Neural progenitor cell (in vitro differentiated cells): Measurements from ENCODE around the gene TPSD1. TPM values are rescaled to one million over a fixed set of nuclear protein-coding genes. Genes with fewer than 3 reads are reported as not detected.
"Not testable (repeated sequence)": the region's sequence is repeated elsewhere in the genome, so short reads cannot be mapped to it uniquely, and the experiment has no call there.

Source experiments
- DNase-seq: peaks from one replicate; pipeline ENCODE4 v3.0.0-alpha.2; 2016; ENCODE audit warnings: low spot score
- H2AFZ ChIP-seq: fragments of 200-600 bp; sonication (generic); replicated peaks from 2 replicates; pipeline ENCODE4 v1.6.1; 2016; ENCODE audit warnings: antibody characterized with exemption
- H3F3A ChIP-seq: fragments of 200-600 bp; sonication (generic); 2 replicates; pipeline ENCODE4 v1.6.1; 2016; ENCODE audit warnings: antibody characterized with exemption, low read depth
- H3K27ac ChIP-seq: fragments of 200-600 bp; sonication (generic); 2 replicates; pipeline ENCODE4 v1.5.1; 2016; ENCODE audit warnings: mild to moderate bottlenecking
- H3K27me3 ChIP-seq: fragments of 200-600 bp; sonication (generic); 2 replicates; pipeline ENCODE4 v1.6.1; 2016; ENCODE audit warnings: mild to moderate bottlenecking, moderate library complexity
- H3K36me3 ChIP-seq: fragments of 200-600 bp; sonication (generic); 2 replicates; pipeline ENCODE4 v1.5.1; 2016
- H3K4me1 ChIP-seq: fragments of 200-600 bp; sonication (generic); 2 replicates; pipeline ENCODE4 v1.6.1; 2016; ENCODE audit warnings: mixed run types
- H3K4me2 ChIP-seq: fragments of 200-600 bp; sonication (generic); 2 replicates; pipeline ENCODE4 v1.6.1; 2016
- H3K4me3 ChIP-seq: fragments of 200-600 bp; sonication (generic); 2 replicates; pipeline ENCODE4 v1.5.1; 2016
- H3K79me2 ChIP-seq: fragments of 200-600 bp; sonication (generic); 2 replicates; pipeline ENCODE4 v1.6.1; 2016; ENCODE audit warnings: low read depth
- H3K9ac ChIP-seq: fragments of 200-600 bp; sonication (generic); 2 replicates; pipeline ENCODE4 v1.6.1; 2016
- H3K9me3 ChIP-seq: fragments of 200-600 bp; sonication (generic); 2 replicates; pipeline ENCODE4 v1.5.1; 2016; ENCODE audit warnings: low read depth
- H4K20me1 ChIP-seq: fragments of 200-600 bp; sonication (generic); 2 replicates; pipeline ENCODE4 v1.6.1; 2016; ENCODE audit warnings: low read depth
- H3K27ac Mint-ChIP-seq: 3 replicates; pipeline ENCODE4 v1.8.0; 2021; ENCODE audit warnings: mixed read lengths
- H3K27me3 Mint-ChIP-seq: 2 replicates; pipeline ENCODE4 v1.8.0; 2022; ENCODE audit warnings: low read depth, mild to moderate bottlenecking, inconsistent platforms, moderate library complexity, mixed read lengths; ENCODE audit not compliant: insufficient read depth
- H3K36me3 Mint-ChIP-seq: 3 replicates; pipeline ENCODE4 v1.8.0; 2021; ENCODE audit warnings: mixed read lengths
- H3K4me1 Mint-ChIP-seq: 3 replicates; pipeline ENCODE4 v1.8.0; 2021; ENCODE audit warnings: mixed read lengths
- H3K4me3 Mint-ChIP-seq: 3 replicates; pipeline ENCODE4 v1.8.0; 2021; ENCODE audit warnings: mild to moderate bottlenecking, moderate library complexity, mixed read lengths
- H3K9me3 Mint-ChIP-seq: 3 replicates; pipeline ENCODE4 v1.8.0; 2020; ENCODE audit warnings: mixed read lengths
- CTCF ChIP-seq: fragments of 200-600 bp; sonication (generic); IDR thresholded peaks from 2 replicates; pipeline ENCODE4 v1.5.1; 2017; ENCODE audit warnings: antibody characterized with exemption, mild to moderate bottlenecking
- EZH2 ChIP-seq: fragments of 200-600 bp; sonication (generic); IDR thresholded peaks from 2 replicates; pipeline ENCODE4 v1.6.1; 2017; ENCODE audit warnings: antibody characterized with exemption, mild to moderate bottlenecking, moderate library complexity
- EZH2phosphoT487 ChIP-seq: fragments of 200-600 bp; sonication (generic); IDR thresholded peaks from 2 replicates; pipeline ENCODE4 v1.6.1; 2017; ENCODE audit warnings: antibody characterized with exemption
- total RNA-seq: library from RNA; depleted of rRNA; stranded (reverse); fragments of >200 nt; gene quantifications from 2 replicates; pipeline ENCODE4 v1.2.3, GENCODE V29; 2015; ENCODE audit warnings: low replicate concordance

Gene TPSD1
- not detected in 2 replicates for total RNA-seq

GRCh38 chr16:1255276-1256122 lies at the start of gene TPSD1:
Gene TPSD1 (plus strand): TSS chr16:1256069. CDS start chr16:1256281, 212 bp downstream.
- not testable (repeated sequence) for H3K27ac Mint-ChIP-seq, H3F3A ChIP-seq, H3K4me3 ChIP-seq, H4K20me1 ChIP-seq, H3K36me3 Mint-ChIP-seq, H2AFZ ChIP-seq, H3K27ac ChIP-seq, H3K9me3 Mint-ChIP-seq, H3K79me2 ChIP-seq, H3K9ac ChIP-seq, H3K4me1 ChIP-seq, H3K4me3 Mint-ChIP-seq, H3K9me3 ChIP-seq, DNase-seq, H3K4me2 ChIP-seq, H3K4me1 Mint-ChIP-seq, H3K36me3 ChIP-seq
- peaks cover 25% of the 10 kb centered on the region for H3K27me3 ChIP-seq
- peaks cover 12% of the 10 kb centered on the region for H3K27me3 Mint-ChIP-seq

DNA sequence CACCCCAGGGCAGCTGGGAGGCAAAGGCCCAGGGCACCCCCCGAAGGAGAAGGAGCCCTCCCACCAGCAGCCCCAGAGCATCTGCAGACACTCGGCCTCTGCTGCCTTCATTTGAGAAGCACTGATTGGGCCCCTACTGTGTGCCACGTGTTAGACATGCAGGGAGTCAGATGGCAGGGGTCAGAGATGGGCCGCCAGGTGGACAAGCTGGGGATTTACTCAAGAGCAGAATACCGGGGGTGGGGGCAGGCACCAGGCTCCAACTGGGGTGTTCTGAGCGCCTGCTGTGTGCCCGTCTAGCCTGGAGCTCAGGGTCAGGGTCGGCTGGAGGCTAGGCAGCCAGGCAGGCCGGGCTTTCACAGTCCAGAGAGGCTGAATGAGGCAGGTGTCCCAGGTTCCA lies 49.5 kb upstream of the TPSD1 start:
- DNase-seq, result no peak
- no peaks in the 10 kb centered on the region for H3K36me3 ChIP-seq

DNA sequence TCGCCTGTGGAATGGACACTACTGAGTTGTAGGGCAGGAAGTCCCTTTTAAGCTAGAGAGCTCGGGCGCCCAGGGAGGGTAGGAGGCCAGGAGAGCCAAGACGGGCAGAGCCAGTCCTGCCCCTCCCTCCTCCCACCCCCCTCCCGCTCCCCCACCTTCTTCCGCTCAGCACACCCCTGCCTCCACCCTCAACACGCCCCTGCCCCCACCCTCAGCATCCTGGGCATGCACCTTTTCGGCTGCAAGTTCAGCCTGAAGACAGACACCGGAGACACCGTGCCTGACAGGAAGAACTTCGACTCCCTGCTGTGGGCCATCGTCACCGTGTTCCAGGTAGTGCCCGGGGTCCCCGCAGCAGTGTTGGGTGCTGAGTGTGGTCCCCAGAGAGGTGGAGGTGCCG lies 49.1 kb upstream of the TPSD1 start:
- H3K4me3 Mint-ChIP-seq, result no peak overlapping the region
- H3K27me3 Mint-ChIP-seq, result no peaks in the 10 kb centered on the region
- Histone ChIP-seq H2AFZ (no peak overlapping the region), H3K79me2 (no peaks in the 10 kb centered on the region), H3F3A (no peaks in the 10 kb centered on the region), H3K9ac (no peak overlapping the region), H3K27me3 (no peaks in the 10 kb centered on the region), H3K9me3 (no peaks in the 10 kb centered on the region), H3K4me1 (no peaks in the 10 kb centered on the region), H3K36me3 (no peaks in the 10 kb centered on the region), H3K4me3 (no peak overlapping the region), H3K27ac (no peak overlapping the region), H4K20me1 (peaks cover 4% of the 10 kb centered on the region), H3K4me2 (no peak overlapping the region)
- H3K9me3 Mint-ChIP-seq, result no peaks in the 10 kb centered on the region
- no peak overlapping the region for H3K27ac Mint-ChIP-seq
- TF ChIP-seq CTCF (no peak), EZH2phosphoT487 (no peak)
- DNase-seq, result no peak
- H3K36me3 Mint-ChIP-seq, result no peaks in the 10 kb centered on the region
- H3K4me1 Mint-ChIP-seq, result no peaks in the 10 kb centered on the region

More for the DNA sequence above, 49.5 kb upstream of the TPSD1 start:
- Histone ChIP-seq H3K79me2 (no peaks in the 10 kb centered on the region), H2AFZ (no peak overlapping the region), H3K9ac (no peak overlapping the region), H3K9me3 (no peaks in the 10 kb centered on the region), H3K27ac (no peak overlapping the region), H3K27me3 (no peaks in the 10 kb centered on the region), H3K4me3 (no peak overlapping the region), H3F3A (no peaks in the 10 kb centered on the region), H4K20me1 (peaks cover 4% of the 10 kb centered on the region), H3K4me2 (no peak overlapping the region), H3K4me1 (no peaks in the 10 kb centered on the region)
- Mint-ChIP-seq H3K9me3 (no peaks in the 10 kb centered on the region), H3K27me3 (no peaks in the 10 kb centered on the region), H3K27ac (no peak overlapping the region), H3K4me3 (no peak overlapping the region), H3K36me3 (peaks cover 3% of the 10 kb centered on the region), H3K4me1 (no peaks in the 10 kb centered on the region)
- TF ChIP-seq EZH2phosphoT487 (no peak), CTCF (no peak), EZH2 (no peak)

GRCh38 chr16:1208239-1208830 lies 47.5 kb upstream of the TPSD1 start:
- H3K4me3 ChIP-seq, result no peak overlapping the region
- H3K27me3 Mint-ChIP-seq, result no peaks in the 10 kb centered on the region
- DNase-seq, result no peak
- H3K27me3 ChIP-seq, result no peaks in the 10 kb centered on the region
- no peak overlapping the region for H3K27ac ChIP-seq
- no peaks in the 10 kb centered on the region for H3F3A ChIP-seq
- peaks cover 4% of the 10 kb centered on the region for H4K20me1 ChIP-seq
- no peak overlapping the region for H2AFZ ChIP-seq
- no peaks in the 10 kb centered on the region for H3K9me3 ChIP-seq
- TF ChIP-seq EZH2phosphoT487 (no peak), CTCF (no peak), EZH2 (no peak)
- H3K4me2 ChIP-seq, result no peak overlapping the region
- no peaks in the 10 kb centered on the region for H3K79me2 ChIP-seq
- no peaks in the 10 kb centered on the region for H3K36me3 ChIP-seq
- H3K36me3 Mint-ChIP-seq, result no peaks in the 10 kb centered on the region
- H3K27ac Mint-ChIP-seq, result no peak overlapping the region
- no peak overlapping the region for H3K4me3 Mint-ChIP-seq
- H3K4me1 Mint-ChIP-seq, result no peaks in the 10 kb centered on the region
- H3K4me1 ChIP-seq, result no peaks in the 10 kb centered on the region
- H3K9ac ChIP-seq, result no peak overlapping the region
- no peaks in the 10 kb centered on the region for H3K9me3 Mint-ChIP-seq
